HepG2 (cell line): ENCODE results near the gene NSL1. TPM values are rescaled to one million over a fixed set of nuclear protein-coding genes. Genes with fewer than 3 reads are reported as not detected.

Experiments used
- ATAC-seq: fragments of 200-7000 bp; cut with Tn5 transposase; 3 replicates; pipeline ENCODE4 v1.9.1; 2020; ENCODE audit warnings: mild to moderate bottlenecking, moderate library complexity
- BruUV-seq: library from RNA; stranded (reverse); fragments of 400-500 nt; replicated peaks from 2 replicates; lab custom pipeline; 2021; lab: Mats Ljungman, UMichigan
- CTCF ChIA-PET: fragments of 300-600 bp; formaldehyde crosslinking; extraction: SDS; loops from one replicate; lab custom pipeline; 2021; ENCODE audit warnings: low total read pairs, inconsistent platforms, low intra/inter-chr PET ratio; lab: Yijun Ruan, JAX
- POLR2A ChIA-PET: fragments of 350-600 bp; sonication (Branson Sonifier 250); formaldehyde crosslinking; loops from one replicate; lab custom pipeline; 2020; ENCODE audit warnings: antibody characterized with exemption, inconsistent platforms; lab: Yijun Ruan, JAX
- DNase-seq: peaks from one replicate; pipeline ENCODE4 v3.0.0-alpha.2; 2015; ENCODE audit warnings: low spot score
- FAIRE-seq: peaks from 3 replicates; lab custom pipeline; 2011; peaks lifted over from hg19 to GRCh38; lab: Jason Lieb, UNC
- H2AFZ ChIP-seq: one replicate; pipeline ENCODE4 v1.6.1; 2011; ENCODE audit warnings: low read length, inconsistent platforms
- H3K27ac ChIP-seq: fragments of 300-600 bp; 3 replicates; pipeline ENCODE4 v1.8.0; 2011; ENCODE audit warnings: mixed run types, mild to moderate bottlenecking, mixed read lengths, low read length, inconsistent platforms; ENCODE audit not compliant: insufficient read depth; ENCODE audit errors: extremely low read length
- H3K27me3 ChIP-seq, 2 experiments: fragments of 200-600 bp in 1 of 2; 2 replicates in 1 of 2; 3 replicates in 1 of 2; pipeline versions ENCODE4 v1.6.0 to v1.8.0; 2011; ENCODE audit warnings: low read length in 2 of 2, mild to moderate bottlenecking in 2 of 2, moderate library complexity in 2 of 2, inconsistent platforms in 1 of 2; ENCODE audit not compliant: insufficient read depth in 2 of 2, control insufficient read depth in 1 of 2
- H3K36me3 ChIP-seq, 2 experiments: fragments of 200-600 bp in 1 of 2; replicated peaks in 1 of 2; 2 replicates in 1 of 2; 3 replicates in 1 of 2; pipeline versions ENCODE4 v1.5.1 to v1.8.0; 2011; ENCODE audit warnings: low read length in 2 of 2, inconsistent platforms in 1 of 2; ENCODE audit not compliant: insufficient read depth in 2 of 2, control insufficient read depth in 1 of 2
- H3K4me1 ChIP-seq: 2 replicates; pipeline ENCODE4 v1.5.1; 2012; ENCODE audit warnings: low read length, inconsistent platforms; ENCODE audit not compliant: insufficient read depth
- H3K4me2 ChIP-seq: 2 replicates; pipeline ENCODE4 v1.6.0; 2011; ENCODE audit warnings: low read depth, low read length, inconsistent platforms
- H3K4me3 ChIP-seq, 3 experiments: fragments of 200-600 bp in 1 of 3; sonication (generic), shearing (Covaris generic) in 1 of 3; replicated peaks in 1 of 3; 2 replicates each; pipeline ENCODE4 v1.5.1; 2011 to 2016; ENCODE audit warnings: low read length in 3 of 3, inconsistent platforms in 2 of 3, low read depth in 2 of 3, mild to moderate bottlenecking in 2 of 3, control low read depth in 1 of 3, mixed read lengths in 1 of 3; ENCODE audit not compliant: insufficient read depth in 1 of 3
- H3K79me2 ChIP-seq: one replicate; pipeline ENCODE4 v1.6.1; 2011; ENCODE audit warnings: low read length, inconsistent platforms; ENCODE audit not compliant: insufficient read depth
- H3K9ac ChIP-seq: 2 replicates; pipeline ENCODE4 v1.6.0; 2011; ENCODE audit warnings: mild to moderate bottlenecking, low read depth, low read length, inconsistent platforms; ENCODE audit not compliant: insufficient read depth
- H3K9me3 ChIP-seq: 2 replicates; pipeline ENCODE4 v1.5.1; 2012; ENCODE audit warnings: mild to moderate bottlenecking, low read length
- H4K20me1 ChIP-seq: 2 replicates; pipeline ENCODE4 v1.6.0; 2011; ENCODE audit warnings: inconsistent platforms, mild to moderate bottlenecking, low read length, moderate library complexity; ENCODE audit not compliant: insufficient read depth
- ONECUT2 ChIP-seq: sonication (generic); formaldehyde crosslinking; IDR thresholded peaks from 2 replicates; pipeline ENCODE4 v1.4.0; 2020; ENCODE audit warnings: missing genetic modification reagents
- RBM39 ChIP-seq: fragments of 200-400 bp; formaldehyde crosslinking; IDR thresholded peaks from one replicate; pipeline ENCODE4 v1.6.1; 2018; ENCODE audit warnings: antibody characterized with exemption, mild to moderate bottlenecking, low read depth, low read length; ENCODE audit not compliant: poor library complexity, severe bottlenecking
- ZBTB43 ChIP-seq: sonication (generic); formaldehyde crosslinking; conservative IDR thresholded peaks from 2 replicates; pipeline ENCODE4 v1.4.0; 2020; ENCODE audit warnings: missing genetic modification reagents
- ZNF432 ChIP-seq: sonication (generic); formaldehyde crosslinking; IDR thresholded peaks from 2 replicates; pipeline ENCODE4 v1.5.0; 2020; ENCODE audit warnings: missing genetic modification reagents, mild to moderate bottlenecking, borderline replicate concordance
- ZNF687 ChIP-seq: sonication (generic); formaldehyde crosslinking; IDR thresholded peaks from 2 replicates; pipeline ENCODE4 v1.5.1; 2020; ENCODE audit warnings: mild to moderate bottlenecking, missing genetic modification reagents, moderate library complexity
- ZNF720 ChIP-seq: sonication (generic); formaldehyde crosslinking; IDR thresholded peaks from 2 replicates; pipeline ENCODE4 v1.4.0; 2020; ENCODE audit warnings: missing genetic modification reagents
- ZNF766 ChIP-seq: sonication (generic); formaldehyde crosslinking; IDR thresholded peaks from 2 replicates; pipeline ENCODE4 v1.5.0; 2020; ENCODE audit warnings: missing genetic modification reagents, borderline replicate concordance
- WGBS: methylation state at CpG from one replicate; pipeline ENCODE4 v1.1.6; 2017; ENCODE audit warnings: low lambda C conversion rate; 5-methylcytosine and 5-hydroxymethylcytosine counted together
- in situ Hi-C: cut with HindIII; loops from 2 replicates; pipeline ENCODE4 v1.10.0; 2017; ENCODE audit warnings: low pct_unique_long_range_greater_than_20kb; ENCODE audit not compliant: extremely low pct_ligation_motif_present
- intact Hi-C: fragments of 100-400 bp; cut with micrococcal nuclease; formaldehyde crosslinking; loops from one replicate; pipeline ENCODE4 v1.10.0; 2022; ENCODE audit not compliant: unreplicated experiment
- polyA plus RNA-seq, 8 experiments: library from polyadenylated mRNA; depleted of rRNA in 3 of 8; stranded (reverse) in 7 of 8; unstranded in 1 of 8; fragments of >200 nt; fragmentation: Illumina TruSeq in 4 of 8; extraction: Trizol in 4 of 8; gene quantifications; 2 replicates each; pipeline versions ENCODE4 v1.2.1 to v1.2.3, GENCODE V29; 2011 to 2016; ENCODE audit warnings: low read depth in 4 of 8, missing spikeins in 1 of 8, mixed read lengths in 1 of 8; ENCODE audit not compliant: insufficient read depth in 1 of 8
- total RNA-seq, 5 experiments: library from RNA; depleted of rRNA; stranded (reverse); fragments of >200 nt; fragmentation: Illumina TruSeq; extraction: Trizol; gene quantifications; 2 replicates each; pipeline ENCODE4 v1.2.3, GENCODE V29; 2016; ENCODE audit warnings: low read depth in 1 of 5
- TF ChIP-seq, protein P1 (sequence below): sonication (generic); formaldehyde crosslinking; IDR thresholded peaks from 2 replicates; pipeline ENCODE4 v1.8.1; 2023; ENCODE audit warnings: mild to moderate bottlenecking, missing genetic modification reagents
- TF ChIP-seq, protein P2 (sequence below): sonication (generic); formaldehyde crosslinking; IDR thresholded peaks from 2 replicates; pipeline ENCODE4 v1.5.1; 2020; ENCODE audit warnings: mild to moderate bottlenecking, missing genetic modification reagents, borderline replicate concordance
- TF ChIP-seq, protein P3 (sequence below): sonication (generic); formaldehyde crosslinking; IDR thresholded peaks from 2 replicates; pipeline ENCODE4 v1.8.1; 2023; ENCODE audit warnings: mild to moderate bottlenecking, missing genetic modification reagents

Gene NSL1
- total and polyA plus RNA-seq, 2 of the 13 experiments (the other 11 are each of a cell fraction or from before 2014, with no cell fraction given), result 34.5 to 77.4 TPM

GRCh38 chr1:212754680-212755079 is 36.9 kb downstream of the NSL1 start (continued):
- no peak for TF ChIP-seq ZNF687 (CRISPR knock-in tag)
- no peak for TF ChIP-seq ZNF720
- TF ChIP-seq, protein P1, sequence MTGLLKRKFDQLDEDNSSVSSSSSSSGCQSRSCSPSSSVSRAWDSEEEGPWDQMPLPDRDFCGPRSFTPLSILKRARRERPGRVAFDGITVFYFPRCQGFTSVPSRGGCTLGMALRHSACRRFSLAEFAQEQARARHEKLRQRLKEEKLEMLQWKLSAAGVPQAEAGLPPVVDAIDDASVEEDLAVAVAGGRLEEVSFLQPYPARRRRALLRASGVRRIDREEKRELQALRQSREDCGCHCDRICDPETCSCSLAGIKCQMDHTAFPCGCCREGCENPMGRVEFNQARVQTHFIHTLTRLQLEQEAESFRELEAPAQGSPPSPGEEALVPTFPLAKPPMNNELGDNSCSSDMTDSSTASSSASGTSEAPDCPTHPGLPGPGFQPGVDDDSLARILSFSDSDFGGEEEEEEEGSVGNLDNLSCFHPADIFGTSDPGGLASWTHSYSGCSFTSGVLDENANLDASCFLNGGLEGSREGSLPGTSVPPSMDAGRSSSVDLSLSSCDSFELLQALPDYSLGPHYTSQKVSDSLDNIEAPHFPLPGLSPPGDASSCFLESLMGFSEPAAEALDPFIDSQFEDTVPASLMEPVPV (CRISPR knock-in tag), result no peak
- no peak for TF ChIP-seq ZNF432
- no peak for TF ChIP-seq RBM39

DNA sequence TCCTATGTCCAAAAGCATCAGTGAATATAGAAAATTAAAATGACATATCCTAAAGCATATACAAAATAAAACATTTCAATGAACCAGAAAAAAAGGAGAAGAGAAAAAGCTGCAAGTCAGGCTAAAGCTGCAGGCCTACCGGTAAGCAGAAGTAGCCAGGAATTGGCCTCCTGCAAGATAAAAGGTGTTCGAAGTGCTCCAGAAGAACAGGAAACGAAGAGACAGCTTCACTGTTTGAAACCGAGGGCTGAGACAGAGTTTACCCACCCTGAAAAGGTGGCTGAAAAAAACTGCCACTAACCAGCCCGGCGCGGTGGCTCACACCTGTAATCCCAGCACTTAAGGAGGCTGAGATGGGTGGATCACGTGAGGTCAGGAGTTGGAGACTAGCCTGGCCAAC is 37.4 kb downstream of the NSL1 start:
- Histone ChIP-seq H3K9ac (no peak overlapping the region), H2AFZ (no peak overlapping the region), H3K27me3 (no peaks in the 10 kb centered on the region), H3K27ac (no peak overlapping the region)
- in situ Hi-C loops (no loop called here), intact Hi-C loops (no loop called here)
- FAIRE-seq, result no peak
- no TSS peak for BruUV-seq
- TF ChIP-seq ZBTB43 (CRISPR knock-in tag) (no peak), ONECUT2 (CRISPR knock-in tag) (no peak), ZNF766 (CRISPR knock-in tag) (no peak)
- TF ChIP-seq, protein P2, sequence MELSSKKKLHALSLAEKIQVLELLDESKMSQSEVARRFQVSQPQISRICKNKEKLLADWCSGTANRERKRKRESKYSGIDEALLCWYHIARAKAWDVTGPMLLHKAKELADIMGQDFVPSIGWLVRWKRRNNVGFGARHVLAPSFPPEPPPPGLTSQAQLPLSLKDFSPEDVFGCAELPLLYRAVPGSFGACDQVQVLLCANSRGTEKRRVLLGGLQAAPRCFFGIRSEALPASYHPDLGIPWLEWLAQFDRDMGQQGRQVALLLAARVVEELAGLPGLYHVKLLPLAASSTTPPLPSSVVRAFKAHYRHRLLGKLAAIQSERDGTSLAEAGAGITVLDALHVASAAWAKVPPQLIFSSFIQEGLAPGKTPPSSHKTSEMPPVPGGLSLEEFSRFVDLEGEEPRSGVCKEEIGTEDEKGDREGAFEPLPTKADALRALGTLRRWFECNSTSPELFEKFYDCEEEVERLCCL (CRISPR knock-in tag), result no peak
- TF ChIP-seq, protein P3, sequence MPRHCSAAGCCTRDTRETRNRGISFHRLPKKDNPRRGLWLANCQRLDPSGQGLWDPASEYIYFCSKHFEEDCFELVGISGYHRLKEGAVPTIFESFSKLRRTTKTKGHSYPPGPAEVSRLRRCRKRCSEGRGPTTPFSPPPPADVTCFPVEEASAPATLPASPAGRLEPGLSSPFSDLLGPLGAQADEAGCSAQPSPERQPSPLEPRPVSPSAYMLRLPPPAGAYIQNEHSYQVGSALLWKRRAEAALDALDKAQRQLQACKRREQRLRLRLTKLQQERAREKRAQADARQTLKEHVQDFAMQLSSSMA (CRISPR knock-in tag), result no peak
- TF ChIP-seq, all 625 proteins: peak for 0
- Histone ChIP-seq H4K20me1 (peaks cover 6% of the 10 kb centered on the region; the same call in 1 of the 2 replicates), H3K79me2 (peaks cover 6% of the 10 kb centered on the region), H3K36me3 (peaks cover 0 to 26% of the 10 kb centered on the region in 2 experiments; a peak in 3 of 5 replicates), H3K4me1 (0 out of 2 replicates have a peak, but pooled peaks cover 10% of the 10 kb centered on the region), H3K9me3 (no peaks in the 10 kb centered on the region), H3K4me3 (no peak overlapping the region), H3K4me2 (no peak overlapping the region)
- WGBS, result 94% methylated on average over 8 of the region's 8 CpGs
- DNase-seq (no peak), ATAC-seq (no peak)
- ChIA-PET CTCF (no interaction called here), POLR2A (no interaction called here)
